Measurements from ENCODE around the gene OBSCN.

The OBSCN gene

GRCh38 chr1:228362141-228362883 is 154.5 kb downstream of the OBSCN start:
- H3K4me3 ChIP-seq (ENCODE audit: low read length) = no peak overlapping the region
- DNase-seq (ENCODE audit: low read depth) = no peak
- TF ChIP-seq CTCF (IDR thresholded peaks at IDR 0.05; ENCODE audit: insufficient read depth, low read depth, low read length, missing control alignments) = no peak

- TF ChIP-seq CTCF (IDR thresholded peaks at IDR 0.05; ENCODE audit: insufficient read depth, low read depth, low read length, missing control alignments) = no peak
- no peak overlapping the region for H3K4me3 ChIP-seq (ENCODE audit: low read length)
- no peak for DNase-seq (ENCODE audit: low read depth)
Observed at GRCh38 chr1:228362884-228363450, 155.1 kb downstream of the OBSCN start.

- DNase-seq (ENCODE audit: low read depth) = no peak
- no peak for TF ChIP-seq CTCF (IDR thresholded peaks at IDR 0.05; ENCODE audit: insufficient read depth, low read depth, low read length, missing control alignments)
Observed at GRCh38 chr1:228363686-228364067, 155.8 kb downstream of the OBSCN start.

GRCh38 chr1:228364068-228364705 is 156.3 kb downstream of the OBSCN start:
- no peak overlapping the region for H3K4me3 ChIP-seq (ENCODE audit: low read length)
- DNase-seq (ENCODE audit: low read depth) = no peak
- no peak for TF ChIP-seq CTCF (IDR thresholded peaks at IDR 0.05; ENCODE audit: insufficient read depth, low read depth, low read length, missing control alignments)

More at GRCh38 chr1:228363686-228364067, 155.8 kb downstream of the OBSCN start:
- no peak overlapping the region for H3K4me3 ChIP-seq (ENCODE audit: low read length)

- H3K4me3 ChIP-seq (ENCODE audit: low read length) = no peak overlapping the region
- no peak for DNase-seq (ENCODE audit: low read depth)
- TF ChIP-seq CTCF (IDR thresholded peaks at IDR 0.05; ENCODE audit: insufficient read depth, low read depth, low read length, missing control alignments) = no peak
Observed at GRCh38 chr1:228364706-228365213, 156.9 kb downstream of the OBSCN start.

- no peak for DNase-seq (ENCODE audit: low read depth)
- H3K4me3 ChIP-seq (ENCODE audit: low read length) = no peak overlapping the region
- no peak for TF ChIP-seq CTCF (IDR thresholded peaks at IDR 0.05; ENCODE audit: insufficient read depth, low read depth, low read length, missing control alignments)
Observed at GRCh38 chr1:228365271-228366061, 157.6 kb downstream of the OBSCN start.
